H1 (cell line): ENCODE measurements around the gene GALNT7.

ENCODE experiments used
- ASH2L ChIP-seq: fragments of 200-600, 300-600 bp; sonication (generic); IDR thresholded peaks from one replicate; pipeline ENCODE4 v1.7.1; 2017; ENCODE audit warnings: low read length
- CREB1 ChIP-seq: IDR thresholded peaks from 2 replicates; pipeline ENCODE4 v1.6.1; 2012; ENCODE audit warnings: inconsistent platforms
- CTCF ChIP-seq, 3 experiments: IDR thresholded peaks; 1 replicate in 2 of 3; 2 replicates in 1 of 3; pipeline versions ENCODE4 v1.5.1 to v1.6.1; 2011; ENCODE audit warnings: low read length in 3 of 3, mild to moderate bottlenecking in 3 of 3, inconsistent platforms in 2 of 3, low read depth in 1 of 3, moderate library complexity in 1 of 3; ENCODE audit not compliant: insufficient read depth in 1 of 3; ENCODE audit errors: control extremely low read depth in 1 of 3
- EZH2 ChIP-seq: fragments of 200-600 bp; sonication (generic); IDR thresholded peaks from 2 replicates; pipeline ENCODE4 v1.7.1; 2012; ENCODE audit warnings: low read depth, mild to moderate bottlenecking, moderate library complexity, low read length, inconsistent platforms; ENCODE audit not compliant: severe bottlenecking
- RBBP5 ChIP-seq: IDR thresholded peaks from 2 replicates; pipeline ENCODE4 v1.7.1; 2012; ENCODE audit warnings: low read depth, mild to moderate bottlenecking, inconsistent platforms, low read length, moderate library complexity, borderline replicate concordance
- YY1 ChIP-seq: IDR thresholded peaks from 2 replicates; pipeline ENCODE4 v1.6.1; 2011; ENCODE audit warnings: low read depth, mild to moderate bottlenecking, low read length

- no peak for TF ChIP-seq EZH2
- TF ChIP-seq YY1, result no peak
- no peak for TF ChIP-seq RBBP5
- no peak for TF ChIP-seq CTCF (IDR thresholded peaks at IDR 0.05; ENCODE audit: control extremely low read depth in 1 of 3, insufficient read depth in 1 of 3, low read depth in 1 of 3, low read length in 3 of 3)
- no peak for TF ChIP-seq ASH2L
- no peak for TF ChIP-seq CREB1
These were observed 66.4 kb downstream of the GALNT7 start for GRCh38 chr4:173235050-173235449.
